Astrocyte (in vitro differentiated cells and primary cell): ENCODE data around the gene CCNB2. TPM values are rescaled to one million over a fixed set of nuclear protein-coding genes. Genes with fewer than 3 reads are reported as not detected.

Experiments
- DNase-seq: peaks from one replicate; pipeline ENCODE4 v3.0.0-alpha.2; 2010; ENCODE audit warnings: low read depth
- FAIRE-seq: peaks from 2 replicates; lab custom pipeline; 2011; peaks lifted over from hg19 to GRCh38; lab: Jason Lieb, UNC
- H2AFZ ChIP-seq: 2 replicates; pipeline ENCODE4 v1.6.0; 2012; ENCODE audit warnings: low read depth, low read length, inconsistent platforms
- H3K27ac ChIP-seq: 2 replicates; pipeline ENCODE4 v1.5.1; 2011; ENCODE audit warnings: low read depth, low read length, inconsistent platforms
- H3K27me3 ChIP-seq: 2 replicates; pipeline ENCODE4 v1.6.0; 2011; ENCODE audit warnings: low read length, inconsistent platforms; ENCODE audit not compliant: insufficient read depth
- H3K36me3 ChIP-seq: 2 replicates; pipeline ENCODE4 v1.5.1; 2011; ENCODE audit warnings: low read length, inconsistent platforms; ENCODE audit not compliant: insufficient read depth
- H3K4me1 ChIP-seq: 2 replicates; pipeline ENCODE4 v1.5.1; 2011; ENCODE audit warnings: low read length, inconsistent platforms; ENCODE audit not compliant: insufficient read depth
- H3K4me2 ChIP-seq: 2 replicates; pipeline ENCODE4 v1.6.0; 2012; ENCODE audit warnings: low read length, inconsistent platforms
- H3K4me3 ChIP-seq: 2 replicates; pipeline ENCODE4 v1.5.1; 2011; ENCODE audit warnings: low read depth, mild to moderate bottlenecking, low read length, inconsistent platforms; ENCODE audit not compliant: insufficient read depth
- H3K79me2 ChIP-seq: 2 replicates; pipeline ENCODE4 v1.6.0; 2012; ENCODE audit warnings: mild to moderate bottlenecking, low read length, inconsistent platforms; ENCODE audit not compliant: insufficient read depth
- H3K9ac ChIP-seq: 2 replicates; pipeline ENCODE4 v1.6.0; 2012; ENCODE audit warnings: mild to moderate bottlenecking, low read length, inconsistent platforms
- H3K9me3 ChIP-seq: 2 replicates; pipeline ENCODE4 v1.5.1; 2012; ENCODE audit warnings: low read depth, mild to moderate bottlenecking, low read length, inconsistent platforms; ENCODE audit not compliant: insufficient read depth
- H4K20me1 ChIP-seq: 2 replicates; pipeline ENCODE4 v1.6.0; 2012; ENCODE audit warnings: low read length, inconsistent platforms; ENCODE audit not compliant: insufficient read depth
- H3K27ac Mint-ChIP-seq: one replicate; pipeline ENCODE4 v1.8.0; 2021; ENCODE audit warnings: mild to moderate bottlenecking, mixed read lengths; ENCODE audit not compliant: unreplicated experiment
- H3K27me3 Mint-ChIP-seq: one replicate; pipeline ENCODE4 v1.8.0; 2021; ENCODE audit warnings: low read depth, mixed read lengths; ENCODE audit not compliant: unreplicated experiment
- H3K36me3 Mint-ChIP-seq: one replicate; pipeline ENCODE4 v1.8.0; 2021; ENCODE audit warnings: low read depth, mixed read lengths; ENCODE audit not compliant: unreplicated experiment
- H3K4me1 Mint-ChIP-seq: one replicate; pipeline ENCODE4 v1.8.0; 2021; ENCODE audit warnings: low read depth, mixed read lengths; ENCODE audit not compliant: unreplicated experiment
- H3K4me3 Mint-ChIP-seq: one replicate; pipeline ENCODE4 v1.8.0; 2021; ENCODE audit warnings: mild to moderate bottlenecking, moderate library complexity, mixed read lengths; ENCODE audit not compliant: unreplicated experiment
- H3K9me3 Mint-ChIP-seq: one replicate; pipeline ENCODE4 v1.8.0; 2021; ENCODE audit warnings: mild to moderate bottlenecking, mixed read lengths; ENCODE audit not compliant: unreplicated experiment
- CTCF ChIP-seq: IDR thresholded peaks from 2 replicates; pipeline ENCODE4 v1.5.1; 2011; ENCODE audit warnings: low read depth, mild to moderate bottlenecking, inconsistent platforms, low read length, moderate library complexity; ENCODE audit not compliant: insufficient read depth
- EZH2 ChIP-seq: IDR thresholded peaks from 2 replicates; pipeline ENCODE4 v1.6.1; 2012; ENCODE audit warnings: mild to moderate bottlenecking, low read length, inconsistent platforms; ENCODE audit not compliant: insufficient read depth
- total RNA-seq: library from RNA; stranded (reverse); gene quantifications from 2 replicates; pipeline ENCODE4 v1.2.1, GENCODE V29; 2021

CCNB2 gene
- total RNA-seq, 1 donor from 2014 or later, result 7.9 TPM

- peaks cover 40% of the 10 kb centered on the region for H3K4me1 Mint-ChIP-seq
- no peak for FAIRE-seq
These were observed 63.6 kb downstream of the CCNB2 start for GRCh38 chr15:59168536-59168935.

GRCh38 chr15:59169251-59169708 lies 64.3 kb downstream of the CCNB2 start:
- Histone ChIP-seq H3K79me2 (no peaks in the 10 kb centered on the region), H3K27ac (peak overlapping the region; percentile 94), H4K20me1 (no peaks in the 10 kb centered on the region), H2AFZ (no peak overlapping the region), H3K4me2 (peak overlapping the region; percentile 46), H3K4me3 (no peak overlapping the region), H3K9me3 (no peaks in the 10 kb centered on the region), H3K36me3 (peaks cover 25% of the 10 kb centered on the region), H3K4me1 (peaks cover 43% of the 10 kb centered on the region), H3K27me3 (no peaks in the 10 kb centered on the region), H3K9ac (peak overlapping the region; percentile 69)
- peaks cover 40% of the 10 kb centered on the region for H3K4me1 Mint-ChIP-seq
- peak overlapping the region; percentile 12 for H3K4me3 Mint-ChIP-seq
- DNase-seq, result peak; percentile 95
- TF ChIP-seq EZH2, result no peak
- no peak for TF ChIP-seq CTCF
- peak overlapping the region; percentile 97 for H3K27ac Mint-ChIP-seq
- H3K9me3 Mint-ChIP-seq, result no peaks in the 10 kb centered on the region
- no peaks in the 10 kb centered on the region for H3K27me3 Mint-ChIP-seq
- peak; percentile 84 for FAIRE-seq
- H3K36me3 Mint-ChIP-seq, result peaks cover 27% of the 10 kb centered on the region

More at GRCh38 chr15:59168536-59168935, 63.6 kb downstream of the CCNB2 start:
- no peak overlapping the region for H2AFZ ChIP-seq
- H3K36me3 ChIP-seq, result peaks cover 25% of the 10 kb centered on the region
- H3K4me2 ChIP-seq, result peak overlapping the region; percentile 46
- DNase-seq, result peak; percentile 69
- H3K4me3 ChIP-seq, result no peak overlapping the region
- no peak overlapping the region for H3K4me3 Mint-ChIP-seq
- H3K27ac Mint-ChIP-seq, result peak overlapping the region; percentile 97
- no peaks in the 10 kb centered on the region for H4K20me1 ChIP-seq
- H3K9me3 Mint-ChIP-seq, result no peaks in the 10 kb centered on the region
- H3K4me1 ChIP-seq, result peaks cover 41% of the 10 kb centered on the region
- H3K27me3 ChIP-seq, result no peaks in the 10 kb centered on the region
- H3K9ac ChIP-seq, result peak overlapping the region; percentile 69
- H3K36me3 Mint-ChIP-seq, result peaks cover 32% of the 10 kb centered on the region
- H3K9me3 ChIP-seq, result no peaks in the 10 kb centered on the region
- TF ChIP-seq CTCF (no peak), EZH2 (no peak)
- H3K27me3 Mint-ChIP-seq, result no peaks in the 10 kb centered on the region
- peak overlapping the region; percentile 94 for H3K27ac ChIP-seq
- no peaks in the 10 kb centered on the region for H3K79me2 ChIP-seq

GRCh38 chr15:59170295-59171066 lies 65.5 kb downstream of the CCNB2 start:
- peak overlapping the region; percentile 46 for H3K4me2 ChIP-seq
- H3K4me3 Mint-ChIP-seq, result no peak overlapping the region
- no peak for FAIRE-seq
- no peaks in the 10 kb centered on the region for H3K79me2 ChIP-seq
- peak overlapping the region; percentile 94 for H3K27ac ChIP-seq
- H3K4me1 ChIP-seq, result peaks cover 53% of the 10 kb centered on the region
- peaks cover 43% of the 10 kb centered on the region for H3K4me1 Mint-ChIP-seq
- no peaks in the 10 kb centered on the region for H3K27me3 ChIP-seq
- no peak overlapping the region for H2AFZ ChIP-seq
- no peaks in the 10 kb centered on the region for H4K20me1 ChIP-seq
- peak; percentile 63 for DNase-seq
- H3K36me3 ChIP-seq, result peaks cover 16% of the 10 kb centered on the region
- TF ChIP-seq CTCF (no peak), EZH2 (no peak)
- H3K36me3 Mint-ChIP-seq, result peaks cover 21% of the 10 kb centered on the region
- peak overlapping the region; percentile 97 for H3K27ac Mint-ChIP-seq
- H3K27me3 Mint-ChIP-seq, result no peaks in the 10 kb centered on the region
- no peaks in the 10 kb centered on the region for H3K9me3 Mint-ChIP-seq
- H3K9ac ChIP-seq, result peak overlapping the region; percentile 69
- H3K4me3 ChIP-seq, result no peak overlapping the region
- no peaks in the 10 kb centered on the region for H3K9me3 ChIP-seq
